Activated gamma-delta T cell (primary cell): ENCODE measurements around the gene NKX1-2.

Experiments used
- DNase-seq: peaks from one replicate; lab custom pipeline; 2025; lab: John Stamatoyannopoulos, UW

The NKX1-2 gene

GRCh38 chr10:124476043-124476725 is 26.3 kb upstream of the NKX1-2 start:
- no peak for DNase-seq

- DNase-seq, result no peak
These were observed 24.8 kb upstream of the NKX1-2 start for GRCh38 chr10:124474514-124475070.

GRCh38 chr10:124473070-124473469 is 23.2 kb upstream of the NKX1-2 start:
- no peak for DNase-seq

GRCh38 chr10:124472071-124472470 is 22.2 kb upstream of the NKX1-2 start:
- DNase-seq, result no peak

GRCh38 chr10:124470544-124471434 is 21.0 kb upstream of the NKX1-2 start:
- no peak for DNase-seq

GRCh38 chr10:124469956-124470484 is 20.2 kb upstream of the NKX1-2 start:
- no peak for DNase-seq

- no peak for DNase-seq
These were observed 18.8 kb upstream of the NKX1-2 start for GRCh38 chr10:124468624-124469023.

GRCh38 chr10:124467165-124467564 is 17.3 kb upstream of the NKX1-2 start:
- no peak for DNase-seq

GRCh38 chr10:124465777-124466488 is 16.1 kb upstream of the NKX1-2 start:
- no peak for DNase-seq

- no peak for DNase-seq
These were observed 15.4 kb upstream of the NKX1-2 start for GRCh38 chr10:124465003-124465776.

- no peak for DNase-seq
These were observed 14.5 kb upstream of the NKX1-2 start for GRCh38 chr10:124464028-124464965.

GRCh38 chr10:124462348-124462695 is 12.5 kb upstream of the NKX1-2 start:
- DNase-seq, result no peak

GRCh38 chr10:124461642-124462347 is 12.0 kb upstream of the NKX1-2 start, which contains the start of gene LHPP:
LHPP (plus strand) TSS chr10:124461823; CDS start chr10:124461863, 40 bp downstream.
- DNase-seq, result peak; percentile 76

GRCh38 chr10:124460144-124460543 is 10.3 kb upstream of the NKX1-2 start:
- no peak for DNase-seq

GRCh38 chr10:124459395-124459794 is 9.6 kb upstream of the NKX1-2 start:
- no peak for DNase-seq

GRCh38 chr10:124458889-124459288 is 9.1 kb upstream of the NKX1-2 start:
- DNase-seq, result no peak

GRCh38 chr10:124458473-124458872 is 8.6 kb upstream of the NKX1-2 start:
- no peak for DNase-seq

- DNase-seq, result no peak
These were observed 5.6 kb upstream of the NKX1-2 start for GRCh38 chr10:124455441-124455840.

- DNase-seq, result no peak
These were observed 4.2 kb upstream of the NKX1-2 start for GRCh38 chr10:124453960-124454610.
